Colon (tissue), 2 donors: ENCODE measurements around the gene NEBL.

Experiments used
- FAIRE-seq: peaks from 2 replicates; lab custom pipeline; 2012; peaks lifted over from hg19 to GRCh38; lab: Jason Lieb, UNC
- donor health status: control.
- donor health status: control.

NEBL gene

DNA sequence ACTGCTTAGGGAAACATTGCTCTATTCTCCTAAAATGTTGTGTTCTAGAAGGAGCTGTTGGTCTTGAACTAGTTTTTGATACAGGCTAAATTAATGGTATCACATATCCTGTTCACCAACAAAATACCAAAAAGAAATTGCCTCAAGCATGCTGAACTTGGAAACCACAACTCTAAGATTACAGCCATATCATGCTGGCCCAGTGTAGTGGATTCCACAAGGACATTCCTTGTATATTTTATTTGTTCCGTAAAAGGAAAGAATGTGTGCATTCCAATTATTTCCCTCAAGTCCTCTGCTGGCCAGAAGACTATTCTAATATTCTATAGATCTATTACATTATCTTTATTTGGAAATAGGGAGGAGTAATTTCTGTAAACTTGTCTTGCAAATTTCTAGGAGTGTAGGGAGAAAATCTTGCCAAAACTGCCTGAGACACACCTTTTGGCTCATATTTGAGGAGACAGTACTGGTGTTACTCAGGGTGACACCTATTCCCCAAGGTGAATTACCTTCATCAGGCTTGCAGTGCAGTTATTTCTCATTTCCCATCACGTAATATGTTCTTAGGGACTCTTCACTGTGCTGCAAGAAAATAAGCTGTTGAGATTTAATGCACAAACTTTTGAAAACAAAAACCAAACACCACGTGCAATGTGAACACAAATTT is 1.9 kb upstream of the NEBL start:
- FAIRE-seq = no peak

DNA sequence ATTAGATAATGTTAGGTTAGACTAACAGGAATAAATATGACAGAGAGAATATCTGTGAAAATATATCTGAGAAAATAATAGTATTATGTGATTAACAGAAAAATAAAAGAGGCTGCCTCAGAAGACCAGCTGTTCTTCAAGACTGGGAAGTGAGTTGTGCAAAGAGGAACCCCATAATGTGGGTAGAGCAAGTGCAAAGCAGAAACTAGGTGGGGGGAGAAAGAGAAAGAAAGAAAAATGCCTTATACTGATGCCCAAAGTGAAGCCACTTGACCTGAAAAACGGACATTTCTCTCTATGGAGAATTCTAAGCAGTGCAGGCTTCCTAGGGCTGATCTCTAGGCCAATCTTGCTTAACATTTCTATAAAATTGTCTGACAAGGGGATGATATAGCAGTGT is 3.8 kb downstream of the NEBL start:
- FAIRE-seq = no peak

DNA sequence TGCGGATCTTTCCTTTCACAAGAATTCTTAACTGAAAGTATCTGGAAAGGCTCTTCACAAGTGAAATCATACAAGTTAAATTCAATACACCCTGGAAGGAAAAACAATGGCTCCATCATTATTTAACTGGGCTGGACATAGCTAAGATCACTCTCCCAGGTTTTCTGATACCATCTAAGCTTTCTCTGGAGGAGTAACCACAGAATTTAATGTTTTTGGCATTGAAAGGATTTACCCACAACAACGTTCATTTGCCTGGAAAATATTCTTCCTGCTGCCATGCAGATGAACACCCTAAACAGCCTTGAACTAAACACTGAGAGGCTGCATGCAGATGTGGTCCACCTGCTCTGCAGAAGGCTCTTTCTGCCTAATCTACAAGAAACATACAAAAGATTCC is 4.3 kb downstream of the NEBL start:
- FAIRE-seq = no peak

DNA sequence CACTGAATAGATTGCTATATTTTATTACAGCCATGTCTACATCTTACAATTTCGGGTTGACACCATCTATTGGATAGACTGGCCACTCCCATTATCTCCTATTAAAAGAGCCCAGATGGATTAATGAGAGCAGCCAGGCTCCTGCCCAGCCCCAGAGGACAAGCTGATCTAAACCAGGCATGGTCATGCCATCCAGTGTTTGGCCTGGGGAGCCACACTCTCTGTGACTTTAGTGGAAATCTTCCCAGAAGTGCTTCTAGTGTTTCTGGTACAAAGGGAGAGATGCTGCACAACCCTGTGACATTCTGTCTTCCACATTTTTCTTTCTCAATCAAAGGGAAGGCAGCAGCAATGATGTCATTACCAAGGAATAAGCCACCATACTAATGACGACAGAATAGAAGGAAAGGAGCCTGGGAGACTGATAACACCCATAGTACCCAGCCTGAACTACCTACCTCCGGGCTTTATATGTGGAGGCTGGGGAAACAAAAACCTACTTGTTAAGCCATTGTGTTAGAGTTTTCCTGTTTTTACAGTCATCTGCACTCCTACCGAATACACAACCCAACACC is 5.0 kb downstream of the NEBL start:
- no peak for FAIRE-seq

DNA sequence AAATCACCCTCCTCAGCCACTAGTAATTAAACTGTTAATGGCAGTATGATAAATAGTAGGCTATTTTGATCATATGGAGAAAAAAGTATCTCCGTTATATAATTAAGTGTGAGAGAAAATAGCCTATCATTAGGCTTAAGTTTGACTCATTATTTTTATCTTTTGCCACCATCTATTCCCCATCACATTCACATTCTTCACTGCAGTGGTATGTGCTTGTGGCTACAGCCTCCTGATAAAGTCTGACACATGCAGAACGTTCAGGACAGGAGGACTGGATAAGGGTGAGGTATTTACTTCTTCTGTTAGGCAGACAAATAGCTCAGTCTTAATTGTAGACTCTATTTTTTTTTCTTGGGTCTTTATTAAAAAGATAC is 5.8 kb downstream of the NEBL start:
- no peak for FAIRE-seq

DNA sequence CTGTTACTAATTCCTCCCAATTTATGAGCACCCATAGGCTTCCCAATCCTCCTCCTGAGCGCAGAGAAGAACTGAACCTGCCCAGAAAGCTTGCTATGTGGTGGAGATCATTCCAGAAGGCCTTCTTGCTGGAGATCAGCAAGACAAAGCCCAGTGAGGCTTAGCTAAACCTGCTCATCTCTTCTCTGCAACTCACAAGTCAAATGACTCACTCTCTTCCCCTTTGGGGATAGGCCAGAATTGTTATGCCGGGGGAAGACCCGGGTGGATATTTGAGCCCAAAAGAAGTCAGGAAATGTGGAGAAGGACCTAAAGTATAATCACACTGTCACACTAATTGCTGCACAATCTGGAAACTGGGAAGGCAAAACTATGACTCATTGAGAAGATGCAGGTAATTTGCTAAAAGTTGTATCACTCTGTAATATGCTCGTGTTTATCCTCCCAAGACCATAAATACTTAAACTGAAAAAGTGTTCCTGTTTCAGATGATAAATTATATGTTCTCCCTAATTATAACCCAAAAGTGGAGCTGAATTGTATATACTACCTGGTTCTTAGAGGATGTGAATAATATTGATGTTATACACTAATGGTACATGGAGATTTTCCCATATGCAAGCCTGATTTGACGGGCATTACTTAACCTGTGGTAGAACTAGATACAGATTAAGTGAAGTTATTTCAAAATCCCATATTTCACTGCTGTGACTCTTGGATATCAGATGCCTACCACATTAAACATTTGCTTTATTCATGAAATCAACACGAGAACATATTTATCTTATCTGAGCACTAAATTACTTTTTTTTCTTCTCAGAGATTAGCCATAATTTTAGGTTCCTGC is 6.4 kb downstream of the NEBL start:
- FAIRE-seq = no peak

DNA sequence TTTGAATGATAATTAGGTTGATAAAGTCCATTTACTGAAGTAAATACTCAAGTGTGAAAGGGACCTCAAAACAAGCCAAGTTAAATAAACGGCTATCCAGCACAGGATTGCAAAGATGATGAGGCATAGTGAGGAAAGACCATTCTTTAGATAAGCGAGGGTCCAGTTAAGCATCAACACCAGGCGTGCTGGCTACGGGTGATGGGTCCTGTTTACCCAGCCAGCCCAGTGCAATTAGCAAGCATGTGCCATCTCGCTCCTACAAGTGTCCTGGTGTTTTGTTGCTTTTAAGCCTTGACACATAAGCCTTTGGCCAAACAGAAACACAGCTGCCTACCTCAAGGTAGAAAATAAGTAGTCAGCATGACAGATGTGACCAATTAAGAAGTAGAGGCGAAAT is 7.1 kb downstream of the NEBL start:
- no peak for FAIRE-seq

DNA sequence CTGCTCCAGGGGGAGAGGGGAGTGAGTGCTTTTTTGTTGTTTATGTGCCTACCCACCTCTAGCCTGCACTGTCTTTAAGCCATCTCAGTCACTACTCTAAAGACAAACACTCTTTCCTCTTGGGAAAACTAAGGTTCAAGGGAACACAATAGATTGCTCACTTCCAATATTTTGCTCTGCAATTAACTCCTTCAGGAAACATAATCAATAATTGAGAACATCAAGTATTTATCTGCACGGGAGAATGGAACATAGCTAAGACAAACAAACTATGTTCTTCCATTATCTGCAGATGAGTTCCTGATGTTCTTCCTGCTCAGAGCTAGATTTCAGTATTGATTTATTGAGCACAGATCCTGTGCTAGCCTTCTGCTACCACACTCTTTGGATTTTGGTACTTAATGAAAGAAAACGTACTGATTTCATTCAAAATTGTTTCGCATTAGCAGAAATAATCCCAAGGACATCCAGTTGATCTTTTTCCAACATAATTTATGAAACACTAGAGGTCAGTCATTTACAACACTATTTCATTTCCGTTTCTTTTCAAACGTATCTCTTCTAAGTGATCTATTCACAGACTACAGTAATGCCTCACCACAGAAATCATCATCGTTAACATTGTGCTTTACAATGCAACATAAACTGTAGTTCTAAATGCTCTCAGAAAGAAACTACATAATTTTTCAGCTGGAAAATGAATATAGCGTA is 8.3 kb downstream of the NEBL start:
- no peak for FAIRE-seq

DNA sequence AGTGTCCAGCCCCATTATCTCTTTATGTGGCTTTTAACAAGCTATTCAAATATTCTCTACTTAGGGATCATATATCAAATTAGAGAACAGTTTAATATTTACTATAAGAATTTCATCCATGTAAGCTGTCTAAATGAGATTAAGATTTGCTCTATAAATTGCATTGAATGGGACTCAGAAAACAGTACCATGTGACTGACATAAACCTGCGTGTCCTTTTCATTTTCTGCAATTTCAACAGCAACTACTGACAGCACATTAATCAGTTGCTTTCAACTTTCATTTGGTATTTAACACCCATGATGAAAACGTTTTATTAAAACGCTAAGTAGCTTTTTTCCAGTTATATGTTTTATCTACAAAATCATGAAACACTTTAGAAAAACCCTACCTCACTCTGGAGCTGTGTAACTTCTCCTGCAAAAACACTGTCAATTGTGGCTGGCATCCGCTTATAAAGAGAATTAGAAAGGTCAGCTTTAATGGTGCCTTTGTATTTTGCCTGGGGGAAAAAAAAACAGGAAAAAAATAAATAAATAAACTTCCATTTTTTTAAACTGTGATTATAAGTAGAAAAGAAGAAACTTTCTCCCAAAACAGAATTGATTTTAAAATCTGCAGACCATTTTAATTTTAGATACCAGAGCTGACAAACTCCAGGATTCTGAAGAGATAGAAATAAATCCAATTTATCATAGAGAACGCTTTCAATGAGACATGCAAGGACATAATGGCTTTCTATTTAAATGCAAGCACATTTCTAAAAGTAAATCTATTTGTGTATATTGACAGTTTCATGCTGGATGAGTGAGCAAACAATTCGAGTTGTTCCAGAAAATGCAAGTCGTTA is 9.2 kb downstream of the NEBL start:
- no peak for FAIRE-seq

DNA sequence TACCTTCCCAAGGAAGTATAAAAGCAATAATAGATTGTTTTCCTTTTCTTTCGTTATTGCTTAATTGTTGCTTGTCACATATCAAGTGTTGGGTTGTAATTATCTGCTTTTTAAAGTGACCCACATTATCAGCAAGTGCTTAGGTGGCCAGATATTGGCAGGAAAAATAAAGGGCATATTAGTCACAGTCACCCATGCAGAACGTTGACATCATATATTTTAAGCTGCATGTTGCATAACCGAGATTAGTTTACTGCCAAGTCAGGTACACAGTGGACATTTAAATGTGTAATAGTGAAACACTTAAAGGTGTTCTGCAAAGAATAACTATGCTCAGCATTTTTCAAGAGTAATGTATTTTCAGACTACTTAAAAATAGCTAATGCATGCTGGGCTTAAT is 11.4 kb downstream of the NEBL start:
- FAIRE-seq = no peak

DNA sequence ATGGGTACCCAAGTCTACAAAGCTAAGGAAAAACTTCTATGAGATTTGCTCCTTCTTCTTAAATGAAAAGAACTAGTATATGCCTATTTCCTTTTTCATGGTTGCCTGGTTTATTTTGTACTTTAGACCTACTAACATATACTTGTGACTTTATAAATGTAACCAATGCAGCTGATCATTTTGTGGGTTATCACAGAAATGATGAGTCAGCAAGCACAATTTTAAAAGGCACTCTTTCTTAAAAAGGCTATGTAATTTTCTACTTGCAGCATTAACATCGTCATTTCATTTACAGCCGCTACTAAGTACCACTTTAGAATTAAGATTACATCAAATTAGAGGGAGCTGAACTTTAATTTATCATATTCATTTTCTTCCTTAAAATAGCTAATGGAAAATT is 13.6 kb downstream of the NEBL start:
- FAIRE-seq = no peak

DNA sequence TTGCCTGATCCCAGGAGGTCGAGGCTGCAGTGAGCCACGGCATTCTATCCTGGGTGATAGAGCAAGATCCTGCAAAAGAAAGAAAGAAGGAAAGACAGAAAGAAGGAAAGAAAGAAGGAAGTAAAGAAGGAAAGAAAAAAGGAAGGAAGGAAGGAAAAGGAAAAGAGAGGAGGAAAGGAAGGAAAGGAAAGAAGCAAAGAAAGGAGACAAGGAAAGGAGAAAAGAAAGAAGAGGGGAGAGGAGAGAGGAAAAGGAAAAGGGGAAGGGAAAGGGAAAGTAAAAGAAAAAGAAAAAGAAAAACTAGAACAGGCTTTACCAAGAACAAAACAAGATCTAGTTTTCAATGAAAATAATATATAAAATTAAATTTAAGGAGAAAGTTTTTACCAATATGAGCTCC is 15.0 kb downstream of the NEBL start:
- no peak for FAIRE-seq

DNA sequence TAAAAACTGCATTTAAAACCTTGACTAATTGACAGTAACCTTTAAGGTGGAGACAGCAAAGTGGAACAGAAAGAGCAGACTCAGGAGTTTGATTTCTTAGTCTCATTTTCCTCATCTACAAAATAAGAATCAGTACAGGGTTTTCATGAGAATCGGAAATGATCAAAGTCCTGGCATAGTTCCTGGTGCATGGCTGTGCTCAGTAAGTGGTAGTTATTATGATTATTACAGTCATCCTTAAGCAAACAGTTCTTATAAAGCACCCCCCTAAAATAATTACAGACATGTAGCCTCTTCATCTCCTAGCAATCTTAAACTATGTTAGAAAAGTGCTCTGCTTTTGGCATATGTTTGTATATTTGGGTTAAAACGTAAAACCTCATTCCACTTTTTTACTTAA is 18.0 kb downstream of the NEBL start:
- no peak for FAIRE-seq

DNA sequence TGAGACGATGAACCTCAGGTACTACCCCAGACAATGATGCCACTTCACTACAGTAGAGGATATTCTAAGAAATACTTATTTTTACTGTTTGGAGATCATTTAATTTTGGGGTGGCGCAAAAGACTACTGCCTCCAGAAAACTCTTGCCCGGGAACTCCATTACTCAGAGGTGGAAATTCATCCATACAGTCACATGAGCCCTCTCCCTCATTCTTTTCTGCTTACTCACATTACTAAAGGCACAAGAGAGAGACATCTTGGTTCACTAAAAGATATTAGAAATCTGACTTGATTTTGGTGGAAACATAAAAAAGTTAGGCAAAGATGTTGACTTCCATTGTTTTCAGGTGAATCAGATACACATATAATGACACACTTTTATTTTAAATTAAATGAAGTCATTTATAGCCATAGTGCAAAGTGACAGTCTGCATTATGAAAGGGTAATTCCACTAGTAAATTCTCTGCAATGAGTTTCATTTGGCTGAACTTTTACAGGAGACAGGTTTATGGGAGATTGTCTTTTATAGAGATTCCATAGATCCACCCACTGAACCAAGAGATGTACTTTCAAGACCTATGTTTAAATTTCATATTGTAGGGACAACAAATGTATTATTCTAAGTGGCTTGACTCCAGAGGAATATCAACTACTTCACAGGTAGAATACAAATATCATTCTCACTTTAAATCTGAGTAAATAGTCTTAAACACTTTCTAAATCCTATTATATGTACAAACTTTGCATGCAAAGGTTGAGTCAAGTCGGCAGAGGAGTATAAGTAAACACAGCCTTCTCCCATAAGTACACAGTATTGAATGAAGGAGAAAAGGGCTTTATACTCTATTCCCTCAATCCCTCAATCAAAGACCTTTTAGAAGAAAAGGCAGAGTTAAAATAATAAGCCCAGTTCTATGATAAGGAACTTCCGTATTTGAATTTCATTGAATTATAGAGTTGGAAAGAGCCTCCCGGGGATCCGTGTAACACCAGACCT is 18.8 kb downstream of the NEBL start:
- no peak for FAIRE-seq

DNA sequence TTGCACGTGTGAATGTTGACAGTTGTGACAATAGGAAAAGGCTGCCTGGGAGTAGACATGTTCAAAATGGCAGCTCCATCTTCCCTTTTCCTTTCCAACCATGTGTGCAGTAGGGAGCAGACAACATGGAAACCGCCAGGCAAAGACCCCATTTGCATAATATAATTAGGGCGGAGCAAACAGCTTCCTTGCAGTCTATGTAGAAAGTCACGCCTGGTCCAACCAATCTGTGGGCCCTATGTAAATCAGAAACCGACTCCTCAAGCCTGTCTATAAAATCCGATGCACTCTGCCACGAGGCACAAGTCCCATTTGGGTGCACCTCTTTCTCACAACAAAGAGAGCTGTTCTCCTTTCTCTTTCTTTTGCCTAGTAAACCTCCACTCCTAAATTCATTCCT is 19.6 kb downstream of the NEBL start:
- no peak for FAIRE-seq

DNA sequence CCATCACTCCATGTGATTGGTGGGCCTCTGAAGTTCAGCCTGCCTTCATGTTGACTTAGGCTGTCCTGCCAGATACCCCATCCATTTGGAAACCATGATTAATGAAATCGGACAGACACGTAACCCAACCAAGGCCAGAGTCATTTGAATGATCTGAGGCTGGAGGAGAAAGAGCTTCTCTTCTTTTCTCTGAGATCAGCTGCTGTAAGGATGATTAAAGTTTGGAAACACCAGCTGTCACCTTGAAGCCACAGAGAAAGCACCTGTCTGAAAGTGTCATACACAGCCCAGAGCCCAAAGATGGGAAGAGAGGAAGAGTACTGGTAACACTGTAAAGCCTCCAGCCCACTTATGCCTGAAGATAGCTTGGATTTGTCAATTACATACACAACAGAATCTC is 22.9 kb downstream of the NEBL start:
- no peak for FAIRE-seq

DNA sequence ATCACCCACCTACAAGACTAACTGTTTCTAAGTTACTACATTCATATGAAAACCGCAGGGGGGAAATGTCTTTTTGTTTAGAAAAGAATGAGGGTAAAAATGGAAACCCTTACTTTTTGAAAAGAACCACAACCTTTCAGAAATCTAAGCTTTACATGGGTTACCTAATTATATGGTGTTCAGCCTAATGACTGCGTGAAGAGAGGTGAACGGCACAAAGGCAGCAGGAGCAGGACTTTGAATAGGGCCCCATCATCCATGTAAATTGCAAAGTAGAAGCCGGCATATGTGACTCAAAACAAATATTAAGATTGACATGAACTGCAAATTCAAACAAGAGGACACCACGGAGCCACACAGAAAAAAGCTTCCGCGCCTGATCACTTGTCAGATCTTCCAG is 25.1 kb downstream of the NEBL start:
- FAIRE-seq = no peak

DNA sequence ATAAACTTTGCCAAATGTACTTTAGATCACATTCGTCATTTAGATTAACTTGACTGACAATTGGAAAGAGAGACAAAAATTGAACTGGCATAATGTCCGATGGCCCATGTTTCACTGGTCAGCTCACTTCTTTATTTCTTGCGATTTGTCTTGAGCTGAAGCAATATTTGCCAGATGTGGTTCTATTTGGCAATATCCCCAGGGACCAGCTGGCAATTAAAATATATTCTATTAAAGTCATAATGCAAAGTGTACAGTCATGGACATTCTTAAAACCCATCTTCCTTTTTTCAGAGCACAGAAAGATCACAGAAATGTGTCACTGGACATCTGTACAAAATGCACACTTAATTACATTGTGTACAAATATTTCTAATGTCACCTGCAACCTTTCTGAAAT is 26.3 kb downstream of the NEBL start:
- FAIRE-seq = no peak

DNA sequence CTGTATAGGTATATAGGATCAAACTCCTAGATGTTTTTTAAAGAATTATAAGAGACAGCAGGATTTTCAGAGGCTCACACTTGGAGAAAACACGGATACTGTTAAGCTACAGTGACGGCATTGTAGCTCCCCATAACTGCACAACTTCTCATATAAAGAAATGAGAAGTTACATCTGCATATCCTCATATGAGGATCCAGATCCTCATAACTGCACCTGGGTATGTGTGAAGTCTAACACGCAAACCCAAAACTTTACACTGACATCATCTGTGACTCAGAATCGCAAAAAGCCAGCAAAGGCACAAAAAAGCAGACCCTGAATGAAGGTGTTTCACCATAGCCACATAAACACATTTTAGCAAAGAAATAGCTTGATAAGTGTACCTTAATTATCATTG is 34.1 kb downstream of the NEBL start:
- no peak for FAIRE-seq

DNA sequence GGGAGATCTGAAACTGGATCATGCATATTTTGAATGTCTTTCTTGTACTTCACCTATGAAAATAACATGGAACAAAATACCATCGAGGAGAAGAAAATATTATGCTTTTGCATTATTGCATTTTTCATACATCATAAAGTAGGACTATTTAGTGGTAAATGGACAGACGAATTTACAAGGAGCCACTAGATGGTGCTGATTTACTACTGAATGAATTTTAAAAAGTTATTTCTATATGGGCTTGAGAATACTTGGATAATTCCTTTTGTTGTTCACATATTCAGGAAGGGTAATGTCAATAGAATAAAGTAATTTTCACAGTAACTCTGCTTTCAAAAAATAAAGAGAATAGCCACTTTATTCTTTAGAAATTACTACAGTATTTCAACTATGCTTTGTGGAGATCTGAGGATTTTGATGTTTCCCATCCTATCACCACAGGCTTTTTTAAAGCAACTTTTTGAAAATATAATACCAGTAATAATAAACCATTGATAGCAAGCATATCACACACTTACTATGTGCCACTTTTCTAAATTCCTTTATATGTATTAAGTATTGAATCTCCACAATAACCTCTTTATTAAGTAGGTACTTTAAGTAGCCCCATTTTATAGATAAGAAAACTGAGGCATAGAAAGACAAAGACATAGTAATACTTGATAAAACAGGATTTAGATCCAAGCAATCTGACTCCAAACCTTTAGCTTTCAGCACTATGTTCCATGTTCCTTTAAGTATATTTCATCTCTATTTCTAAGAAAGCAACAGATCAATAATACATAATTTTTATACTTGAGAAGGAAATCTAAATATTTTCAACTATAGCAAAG is 38.6 kb downstream of the NEBL start:
- FAIRE-seq = no peak
